A673 (cell line): ENCODE results near the gene STK36. TPM values are rescaled to one million over a fixed set of nuclear protein-coding genes. Genes with fewer than 3 reads are reported as not detected.

ENCODE experiments used
- BruUV-seq: library from RNA; stranded (reverse); fragments of 400-500 nt; replicated peaks from 2 replicates; lab custom pipeline; 2021; lab: Mats Ljungman, UMichigan
- CTCF ChIA-PET: fragments of 300-600 bp; sonication (Branson Sonifier 250); formaldehyde crosslinking; loops from one replicate; lab custom pipeline; 2022; ENCODE audit warnings: antibody characterized with exemption; lab: Charles Lee
- POLR2A ChIA-PET: fragments of 300-600 bp; sonication (Branson Sonifier 250); formaldehyde crosslinking; loops from one replicate; lab custom pipeline; 2022; ENCODE audit warnings: antibody characterized with exemption; ENCODE audit not compliant: low non-redundant PET; lab: Charles Lee
- DNase-seq: peaks from one replicate; pipeline ENCODE4 v3.0.0-alpha.2; 2015; ENCODE audit warnings: low spot score
- H3K27ac ChIP-seq: fragments of 200-600 bp; sonication (generic); 2 replicates; pipeline ENCODE4 v1.5.1; 2016; ENCODE audit warnings: mixed run types, low read depth, mild to moderate bottlenecking, mixed read lengths, antibody characterized with exemption, low read length; ENCODE audit not compliant: poor library complexity, severe bottlenecking
- H3K27me3 ChIP-seq: fragments of 200-600 bp; sonication (generic); replicated peaks from 2 replicates; pipeline ENCODE4 v1.6.1; 2017; ENCODE audit warnings: mixed run types, low read depth, mild to moderate bottlenecking, mixed read lengths, antibody characterized with exemption, low read length; ENCODE audit not compliant: insufficient read depth, poor library complexity
- H3K36me3 ChIP-seq: fragments of 200-600 bp; sonication (generic); 2 replicates; pipeline ENCODE4 v1.6.1; 2016; ENCODE audit warnings: mixed run types, mild to moderate bottlenecking, mixed read lengths, antibody characterized with exemption, low read length; ENCODE audit not compliant: insufficient read depth, poor library complexity, severe bottlenecking
- H3K4me1 ChIP-seq: fragments of 200-600 bp; sonication (generic); 2 replicates; pipeline ENCODE4 v1.6.1; 2017; ENCODE audit warnings: mixed run types, mild to moderate bottlenecking, mixed read lengths, antibody characterized with exemption, low read length; ENCODE audit not compliant: insufficient read depth, poor library complexity, severe bottlenecking
- H3K4me3 ChIP-seq: fragments of 200-600 bp; sonication (generic); 2 replicates; pipeline ENCODE4 v1.5.1; 2016; ENCODE audit warnings: low read depth, mixed run types, mild to moderate bottlenecking, mixed read lengths, low read length; ENCODE audit not compliant: poor library complexity, severe bottlenecking
- H3K9me3 ChIP-seq: fragments of 200-600 bp; sonication (generic); 2 replicates; pipeline ENCODE4 v1.6.1; 2016; ENCODE audit warnings: mixed run types, low read depth, mild to moderate bottlenecking, mixed read lengths, antibody characterized with exemption, low read length; ENCODE audit not compliant: poor library complexity, severe bottlenecking
- EZH2 ChIP-seq: fragments of 200-600 bp; sonication (generic); IDR thresholded peaks from 2 replicates; pipeline ENCODE4 v1.6.1; 2017; ENCODE audit warnings: borderline replicate concordance, low read depth, mild to moderate bottlenecking, mixed read lengths, antibody characterized with exemption, low read length; ENCODE audit not compliant: poor library complexity, severe bottlenecking
- intact Hi-C: fragments of 100-400 bp; cut with micrococcal nuclease; formaldehyde crosslinking; loops from one replicate; pipeline ENCODE4 v1.10.0; 2022; ENCODE audit not compliant: unreplicated experiment
- total RNA-seq: library from RNA; stranded (reverse); gene quantifications from 2 replicates; pipeline ENCODE4 v1.2.3, GENCODE V29; 2021
- TF ChIP-seq, protein P1 (sequence below): fragments of 300-800, 200-600 bp; sonication (generic); conservative IDR thresholded peaks from 2 replicates; pipeline ENCODE4 v1.5.1; 2017; ENCODE audit warnings: low read depth, mild to moderate bottlenecking, antibody characterized with exemption, low read length, moderate library complexity, mixed read lengths

Gene STK36
- total RNA-seq, 1 experiment from 2014 or later = 69.3 TPM

DNA sequence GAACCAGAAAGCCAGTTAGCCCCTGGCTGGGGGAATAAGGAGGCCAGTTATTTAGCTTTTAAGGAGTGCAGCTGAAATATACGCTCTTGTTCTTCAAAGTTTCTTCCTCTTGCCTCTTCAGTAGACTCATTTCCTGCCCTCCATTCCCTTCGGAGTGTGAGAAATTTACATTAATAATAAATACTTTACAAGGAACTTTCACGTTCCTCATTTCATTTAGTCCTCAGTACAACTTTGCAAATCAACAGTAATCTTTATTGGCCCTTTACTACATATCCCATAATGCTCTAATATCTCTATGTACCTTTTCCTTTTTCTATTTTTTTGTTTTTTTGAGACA lies 48.5 kb upstream of the STK36 start:
- TF ChIP-seq, protein P1, sequence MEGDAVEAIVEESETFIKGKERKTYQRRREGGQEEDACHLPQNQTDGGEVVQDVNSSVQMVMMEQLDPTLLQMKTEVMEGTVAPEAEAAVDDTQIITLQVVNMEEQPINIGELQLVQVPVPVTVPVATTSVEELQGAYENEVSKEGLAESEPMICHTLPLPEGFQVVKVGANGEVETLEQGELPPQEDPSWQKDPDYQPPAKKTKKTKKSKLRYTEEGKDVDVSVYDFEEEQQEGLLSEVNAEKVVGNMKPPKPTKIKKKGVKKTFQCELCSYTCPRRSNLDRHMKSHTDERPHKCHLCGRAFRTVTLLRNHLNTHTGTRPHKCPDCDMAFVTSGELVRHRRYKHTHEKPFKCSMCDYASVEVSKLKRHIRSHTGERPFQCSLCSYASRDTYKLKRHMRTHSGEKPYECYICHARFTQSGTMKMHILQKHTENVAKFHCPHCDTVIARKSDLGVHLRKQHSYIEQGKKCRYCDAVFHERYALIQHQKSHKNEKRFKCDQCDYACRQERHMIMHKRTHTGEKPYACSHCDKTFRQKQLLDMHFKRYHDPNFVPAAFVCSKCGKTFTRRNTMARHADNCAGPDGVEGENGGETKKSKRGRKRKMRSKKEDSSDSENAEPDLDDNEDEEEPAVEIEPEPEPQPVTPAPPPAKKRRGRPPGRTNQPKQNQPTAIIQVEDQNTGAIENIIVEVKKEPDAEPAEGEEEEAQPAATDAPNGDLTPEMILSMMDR = no peak
- TF ChIP-seq EZH2 = no peak
- no peak for DNase-seq
- Histone ChIP-seq H3K4me3 (no peak overlapping the region), H3K9me3 (no peaks in the 10 kb centered on the region), H3K27me3 (no peaks in the 10 kb centered on the region), H3K36me3 (no peaks in the 10 kb centered on the region), H3K4me1 (peaks cover 9% of the 10 kb centered on the region), H3K27ac (no peak overlapping the region)
- POLR2A ChIA-PET = no interaction called here
- intact Hi-C loops = no loop called here
- CTCF ChIA-PET = interaction anchor here (0.6 kb wide), 1 partner anchor 15 kb away, joined by 8 read pairs; no protein-coding TSS in a partner anchor
- no TSS peak for BruUV-seq

- no peak for DNase-seq
- peaks cover 9% of the 10 kb centered on the region for H3K4me1 ChIP-seq
- intact Hi-C loops = no loop called here
- TF ChIP-seq EZH2 = no peak
- TF ChIP-seq, protein P1 = no peak
- H3K9me3 ChIP-seq = no peaks in the 10 kb centered on the region
- no peak overlapping the region for H3K4me3 ChIP-seq
- H3K27ac ChIP-seq = no peak overlapping the region
- CTCF ChIA-PET = no interaction called here
- no peaks in the 10 kb centered on the region for H3K27me3 ChIP-seq
- H3K36me3 ChIP-seq = no peaks in the 10 kb centered on the region
- no TSS peak for BruUV-seq
- POLR2A ChIA-PET = no interaction called here
Measured at GRCh38 chr2:218626369-218626768, 45.5 kb upstream of the STK36 start.

DNA sequence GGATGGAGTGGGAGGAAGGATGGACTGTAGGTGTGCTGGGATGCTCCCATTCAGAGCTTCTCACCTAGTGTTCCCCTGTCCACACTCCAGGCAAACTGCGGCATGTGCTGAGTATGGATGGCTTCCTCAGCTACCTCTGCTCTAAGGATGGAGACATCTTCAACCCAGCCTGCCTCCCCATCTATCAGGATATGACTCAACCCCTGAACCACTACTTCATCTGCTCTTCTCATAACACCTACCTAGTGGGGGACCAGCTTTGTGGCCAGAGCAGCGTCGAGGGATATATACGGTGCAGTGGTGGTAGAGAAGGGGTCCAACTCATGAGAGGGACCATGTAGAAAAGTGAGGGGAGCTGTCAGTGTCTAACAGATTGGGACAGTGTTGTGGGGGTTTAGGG lies 43.9 kb upstream of the STK36 start:
- Histone ChIP-seq H3K9me3 (no peaks in the 10 kb centered on the region), H3K4me3 (no peak overlapping the region), H3K27me3 (no peaks in the 10 kb centered on the region), H3K4me1 (peaks cover 3% of the 10 kb centered on the region), H3K27ac (no peak overlapping the region), H3K36me3 (no peaks in the 10 kb centered on the region)
- ChIA-PET POLR2A (no interaction called here), CTCF (interaction anchor here (0.6 kb wide), 1 partner anchor 32 kb away, joined by 14 read pairs; the partner anchor contains the start of genes BCS1L and ZNF142)
- no peak for DNase-seq
- no TSS peak for BruUV-seq
- intact Hi-C loops = no loop called here
- TF ChIP-seq, protein P1 = no peak
- TF ChIP-seq EZH2 = no peak
